ENCODE results near the gene PTN.
"Not testable (repeated sequence)": the region's sequence is repeated elsewhere in the genome, so short reads cannot be mapped to it uniquely, and the experiment has no call there.

Gene PTN

DNA sequence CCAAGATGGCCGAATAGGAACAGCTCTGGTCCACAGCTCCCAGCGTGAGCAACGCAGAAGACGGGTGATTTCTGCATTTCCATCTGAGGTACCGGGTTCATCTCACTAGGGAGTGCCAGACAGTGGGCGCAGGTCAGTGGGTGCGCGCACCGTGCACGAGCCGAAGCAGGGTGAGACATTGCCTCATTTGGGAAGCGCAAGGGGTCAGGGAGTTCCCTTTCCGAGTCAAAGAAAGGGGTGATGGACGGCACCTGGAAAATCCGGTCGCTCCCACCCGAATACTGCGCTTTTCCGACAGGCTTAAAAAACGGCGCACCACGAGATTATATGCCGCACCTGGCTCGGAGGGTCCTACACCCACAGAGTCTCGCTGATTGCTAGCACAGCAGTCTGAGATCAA is 161.9 kb downstream of the PTN start:
- in situ Hi-C loops (cut with HindIII; ENCODE audit: low sequenced_read_pairs), result not testable (repeated sequence)
